Brain microvascular endothelial cell (primary cell): Measurements from ENCODE around the gene GINS1.

Experiments
- DNase-seq: peaks from one replicate; pipeline ENCODE4 v3.0.0-alpha.2; 2020
- H3K27ac ChIP-seq: fragments of 250-450 bp; sonication (Bioruptor Pico); 2 replicates; pipeline ENCODE4 v1.5.1; 2020; ENCODE audit warnings: mild to moderate bottlenecking, moderate library complexity
- H3K27me3 ChIP-seq: fragments of 250-450 bp; sonication (Bioruptor Pico); replicated peaks from 2 replicates; pipeline ENCODE4 v1.5.1; 2020; ENCODE audit warnings: mild to moderate bottlenecking
- H3K36me3 ChIP-seq: fragments of 250-450 bp; sonication (Bioruptor Pico); replicated peaks from 2 replicates; pipeline ENCODE4 v1.5.1; 2020; ENCODE audit warnings: mild to moderate bottlenecking
- H3K4me3 ChIP-seq: 2 replicates; pipeline ENCODE4 v1.5.1; 2011; ENCODE audit warnings: low read depth, mild to moderate bottlenecking, control low read depth, low read length, moderate library complexity
- in situ Hi-C: cut with HindIII; loops from 2 replicates; pipeline ENCODE4 v1.10.0; 2017; ENCODE audit warnings: low sequenced_read_pairs, low pct_ligation_motif_present
- TF ChIP-seq, protein P1 (sequence below): IDR thresholded peaks from 2 replicates; pipeline ENCODE4 v1.5.1; 2011; ENCODE audit warnings: low read depth, mild to moderate bottlenecking, moderate library complexity, low read length, control low read depth, inconsistent platforms; ENCODE audit errors: missing control alignments

The GINS1 gene

GRCh38 chr20:25382704-25383370 is 24.6 kb upstream of the GINS1 start:
- Histone ChIP-seq H3K27ac (no peak overlapping the region), H3K27me3 (no peaks in the 10 kb centered on the region), H3K36me3 (no peaks in the 10 kb centered on the region), H3K4me3 (no peak overlapping the region)
- in situ Hi-C loops, result no loop called here
- TF ChIP-seq, protein P1, sequence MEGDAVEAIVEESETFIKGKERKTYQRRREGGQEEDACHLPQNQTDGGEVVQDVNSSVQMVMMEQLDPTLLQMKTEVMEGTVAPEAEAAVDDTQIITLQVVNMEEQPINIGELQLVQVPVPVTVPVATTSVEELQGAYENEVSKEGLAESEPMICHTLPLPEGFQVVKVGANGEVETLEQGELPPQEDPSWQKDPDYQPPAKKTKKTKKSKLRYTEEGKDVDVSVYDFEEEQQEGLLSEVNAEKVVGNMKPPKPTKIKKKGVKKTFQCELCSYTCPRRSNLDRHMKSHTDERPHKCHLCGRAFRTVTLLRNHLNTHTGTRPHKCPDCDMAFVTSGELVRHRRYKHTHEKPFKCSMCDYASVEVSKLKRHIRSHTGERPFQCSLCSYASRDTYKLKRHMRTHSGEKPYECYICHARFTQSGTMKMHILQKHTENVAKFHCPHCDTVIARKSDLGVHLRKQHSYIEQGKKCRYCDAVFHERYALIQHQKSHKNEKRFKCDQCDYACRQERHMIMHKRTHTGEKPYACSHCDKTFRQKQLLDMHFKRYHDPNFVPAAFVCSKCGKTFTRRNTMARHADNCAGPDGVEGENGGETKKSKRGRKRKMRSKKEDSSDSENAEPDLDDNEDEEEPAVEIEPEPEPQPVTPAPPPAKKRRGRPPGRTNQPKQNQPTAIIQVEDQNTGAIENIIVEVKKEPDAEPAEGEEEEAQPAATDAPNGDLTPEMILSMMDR, result no peak
- no peak for DNase-seq

DNA sequence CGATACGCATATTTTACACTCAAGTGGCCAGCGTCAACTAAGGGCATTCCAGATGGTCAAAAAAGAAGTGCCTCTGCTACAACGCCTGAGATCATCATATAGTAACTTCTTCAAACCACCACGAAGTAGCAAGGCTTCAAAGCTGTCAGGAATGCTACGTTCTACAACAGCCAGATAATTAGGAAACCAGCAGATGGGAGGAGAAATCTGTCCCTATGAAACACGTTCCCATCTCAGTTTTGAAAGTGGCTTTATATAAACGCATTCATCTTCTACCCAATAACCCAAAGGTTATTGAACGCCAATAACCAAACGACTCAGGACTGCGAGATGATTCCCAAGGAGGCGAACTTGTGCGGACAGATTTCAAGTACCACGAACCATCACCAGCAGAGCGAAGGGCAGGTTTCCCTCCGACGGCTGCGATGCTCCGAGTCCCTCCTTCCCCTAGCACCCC is 18.0 kb upstream of the GINS1 start:
- peak; percentile 23 for DNase-seq
- H3K4me3 ChIP-seq, result peak overlapping the region; percentile 82
- TF ChIP-seq, protein P1, result no peak
- H3K36me3 ChIP-seq, result no peaks in the 10 kb centered on the region
- no peaks in the 10 kb centered on the region for H3K27me3 ChIP-seq
- in situ Hi-C loops, result no loop called here
- H3K27ac ChIP-seq, result peak overlapping the region; percentile 88

DNA sequence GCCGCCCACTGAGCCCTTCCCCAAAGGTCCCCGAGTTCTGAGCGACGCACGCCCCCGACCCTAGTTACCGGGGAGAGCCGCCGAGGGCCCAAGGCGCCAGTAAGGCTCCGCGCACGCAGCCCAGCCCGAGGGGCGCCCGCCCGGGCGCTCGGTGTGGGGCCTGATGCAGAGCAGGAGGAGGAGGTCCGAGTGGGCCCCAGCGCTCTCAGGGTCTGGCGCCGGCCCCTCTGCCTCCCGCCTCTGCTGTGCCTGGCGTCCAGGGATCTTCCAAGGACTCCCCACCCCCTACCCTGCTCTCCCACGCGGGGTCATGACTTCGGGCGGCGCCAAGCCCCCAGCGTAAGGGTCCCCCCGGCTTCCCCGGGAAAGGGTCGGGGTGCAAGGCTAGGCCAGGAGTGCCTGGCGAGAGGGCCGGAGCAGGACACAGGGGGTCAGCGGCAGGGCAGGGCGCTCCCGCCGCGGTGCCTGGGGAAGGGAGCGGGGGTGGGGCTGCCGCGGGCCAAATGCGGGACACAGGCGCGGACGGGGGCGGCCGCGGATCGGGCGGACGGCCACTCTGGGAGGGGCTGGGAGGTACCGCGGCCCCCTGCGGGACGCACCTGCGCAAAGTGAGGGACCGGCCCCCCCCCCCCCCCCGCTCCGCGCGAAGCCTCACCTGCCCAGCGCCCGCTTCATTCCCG is 17.5 kb upstream of the GINS1 start:
- DNase-seq, result no peak
- Histone ChIP-seq H3K36me3 (no peaks in the 10 kb centered on the region), H3K27ac (peak overlapping the region; percentile 88), H3K27me3 (no peaks in the 10 kb centered on the region), H3K4me3 (peak overlapping the region; percentile 82)
- TF ChIP-seq, protein P1, result no peak
- in situ Hi-C loops, result no loop called here

GRCh38 chr20:25390538-25391528 is 16.6 kb upstream of the GINS1 start, which contains the start of gene ABHD12:
ABHD12 (minus strand) TSS chr20:25390835; CDS start chr20:25390703, 132 bp downstream.
- in situ Hi-C loops, result no loop called here
- peak; percentile 94 for DNase-seq
- Histone ChIP-seq H3K27me3 (no peaks in the 10 kb centered on the region), H3K4me3 (peak within 1 kb of the TSS; percentile 82), H3K36me3 (no peaks in the 10 kb centered on the region), H3K27ac (peak within 1 kb of the TSS; percentile 88)
- TF ChIP-seq, protein P1, result no peak

DNA sequence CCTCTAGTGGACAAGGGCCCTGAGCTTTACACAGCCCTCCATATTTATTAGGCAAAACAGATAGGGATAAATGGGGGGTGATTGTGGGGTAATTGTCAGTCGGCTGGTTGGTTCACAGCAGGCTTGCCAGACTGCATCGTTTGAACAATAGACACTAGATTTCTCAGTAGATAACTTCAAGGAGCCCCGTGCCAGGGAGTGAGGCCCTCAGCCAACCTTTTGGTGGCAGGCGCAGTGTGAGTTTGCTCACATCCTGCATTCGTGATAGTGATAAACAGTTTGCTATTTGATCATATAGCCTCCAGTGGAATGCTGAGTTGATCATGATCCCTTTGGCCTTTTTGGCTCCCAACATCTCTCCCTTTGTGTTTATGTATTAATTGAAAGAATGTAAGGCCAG is 13.2 kb upstream of the GINS1 start:
- DNase-seq, result no peak
- H3K4me3 ChIP-seq, result no peak overlapping the region
- in situ Hi-C loops, result no loop called here
- TF ChIP-seq, protein P1, result no peak
- no peaks in the 10 kb centered on the region for H3K36me3 ChIP-seq
- no peak overlapping the region for H3K27ac ChIP-seq
- no peaks in the 10 kb centered on the region for H3K27me3 ChIP-seq
